ENCODE measurements around the gene ZNF644.
"Not testable (repeated sequence)": the region's sequence is repeated elsewhere in the genome, so short reads cannot be mapped to it uniquely, and the experiment has no call there.

Gene ZNF644

DNA sequence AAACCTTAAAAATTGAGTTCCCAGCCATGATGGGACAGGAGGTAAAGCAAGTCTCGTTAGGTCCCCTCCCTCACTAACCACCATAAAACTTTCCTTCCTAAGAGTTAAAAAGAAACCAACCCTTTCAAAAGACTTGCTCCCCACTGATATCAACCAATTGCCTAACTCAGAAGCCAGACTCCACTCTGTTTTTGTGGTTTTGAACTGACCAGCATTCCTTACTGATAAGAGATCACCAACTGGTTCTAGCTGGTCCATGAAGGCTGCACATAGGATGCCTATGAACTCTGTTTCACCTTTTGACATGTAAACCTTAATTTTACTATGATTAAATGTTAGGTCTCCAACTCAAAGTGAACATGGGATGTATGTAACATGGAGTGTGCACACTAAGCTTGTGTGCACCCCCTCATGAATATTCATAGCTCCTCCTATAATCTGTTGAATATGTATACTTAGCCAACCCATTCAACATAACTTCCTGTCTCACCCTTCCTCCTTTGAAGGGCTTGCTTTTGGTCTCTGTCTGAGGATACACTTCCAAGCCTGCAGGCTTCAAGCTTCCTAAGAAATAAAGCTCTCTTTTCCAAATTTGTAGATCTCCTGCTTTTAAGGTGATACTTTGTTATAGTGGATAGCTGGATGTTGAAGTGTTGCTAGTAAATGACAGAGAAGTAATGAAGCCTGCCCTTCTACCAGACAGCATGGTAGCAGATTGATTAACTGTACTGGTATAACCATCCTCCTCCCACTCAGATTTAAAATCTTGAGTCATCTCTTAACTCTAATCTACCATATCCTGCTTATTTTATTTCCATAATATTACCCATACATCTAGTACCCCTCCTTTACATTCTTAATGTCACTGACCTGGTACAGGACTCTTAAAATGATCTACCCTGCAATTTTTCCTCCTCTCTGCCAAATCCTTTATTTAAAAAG lies 95.6 kb downstream of the ZNF644 start:
- DNase-seq (ENCODE audit: low spot score) = no peak

DNA sequence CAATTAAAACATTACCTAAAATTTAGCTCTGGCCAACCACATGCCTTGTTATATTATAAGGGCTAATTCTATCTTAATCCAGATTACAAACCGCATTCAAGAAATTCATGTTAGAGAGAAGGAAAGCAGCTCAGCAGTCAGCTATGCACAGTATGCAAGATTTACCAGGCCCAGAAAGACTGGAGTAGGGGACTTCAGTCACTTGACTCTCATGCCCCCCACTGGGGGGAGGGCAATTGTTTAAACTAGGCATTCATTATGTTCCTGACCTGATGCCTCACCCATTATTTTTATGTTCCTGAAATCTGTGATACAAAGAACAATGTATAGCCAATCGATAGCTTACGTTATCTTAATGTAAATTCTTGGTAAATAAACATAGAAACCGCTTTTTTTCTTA lies 96.9 kb downstream of the ZNF644 start:
- no peak for DNase-seq (ENCODE audit: low spot score)

DNA sequence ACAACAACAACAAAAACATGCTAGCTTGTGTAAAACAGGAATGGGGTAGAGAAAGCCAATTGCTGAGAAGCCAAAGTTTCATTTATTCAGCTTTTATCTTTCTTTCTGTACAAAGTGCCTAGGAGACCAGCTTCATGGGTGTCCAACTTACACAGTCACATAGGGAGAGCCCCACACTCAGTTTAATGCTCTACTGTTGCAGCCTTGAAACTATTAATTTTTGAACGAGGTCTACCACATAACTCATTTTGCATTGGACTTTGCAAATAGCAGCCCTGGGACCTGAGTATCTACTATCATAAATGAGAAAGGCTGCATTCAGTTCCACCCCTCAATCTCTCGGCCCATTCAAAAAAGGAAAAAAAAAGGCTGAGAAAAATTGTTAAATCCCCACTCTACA lies 98.8 kb downstream of the ZNF644 start:
- DNase-seq (ENCODE audit: low spot score) = no peak

DNA sequence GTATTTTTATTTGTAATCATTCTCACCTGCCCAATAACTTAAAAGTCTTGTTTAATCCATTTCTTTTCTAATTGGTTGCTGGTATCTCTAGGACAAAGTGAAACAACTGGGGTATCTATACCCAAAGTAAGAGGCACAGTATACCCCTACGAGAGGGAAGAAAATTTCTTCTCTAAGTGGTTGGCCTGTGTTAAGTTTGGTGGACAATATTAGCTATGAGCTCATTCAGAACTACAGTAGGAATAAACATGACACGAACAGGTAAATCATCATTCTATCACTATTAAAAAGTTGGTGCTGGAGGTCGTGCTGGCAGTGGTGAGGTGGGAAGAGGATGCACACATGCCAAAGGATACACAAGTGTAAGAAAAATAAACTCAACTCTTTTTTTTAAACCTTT lies 99.6 kb downstream of the ZNF644 start:
- no peak for DNase-seq (ENCODE audit: low spot score)

DNA sequence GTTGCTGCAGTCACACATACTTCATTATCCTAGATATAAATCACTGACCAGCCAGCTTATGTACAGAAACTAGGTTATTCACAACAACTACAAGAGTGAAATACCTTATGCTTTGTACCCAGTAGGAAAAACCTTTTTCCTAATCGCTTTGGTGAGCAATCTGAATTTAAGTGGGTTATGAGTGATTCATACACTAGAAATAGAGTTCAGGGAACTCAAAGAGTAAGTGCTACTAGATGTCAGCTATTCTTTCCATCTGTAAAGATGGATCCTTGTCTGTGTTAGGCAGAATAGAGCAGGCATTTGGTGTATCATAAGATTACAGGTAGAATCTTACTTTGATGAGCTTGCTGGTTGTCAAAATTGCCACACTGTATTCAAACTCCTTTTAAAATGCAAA lies 101.9 kb downstream of the ZNF644 start:
- DNase-seq (ENCODE audit: low spot score) = no peak

DNA sequence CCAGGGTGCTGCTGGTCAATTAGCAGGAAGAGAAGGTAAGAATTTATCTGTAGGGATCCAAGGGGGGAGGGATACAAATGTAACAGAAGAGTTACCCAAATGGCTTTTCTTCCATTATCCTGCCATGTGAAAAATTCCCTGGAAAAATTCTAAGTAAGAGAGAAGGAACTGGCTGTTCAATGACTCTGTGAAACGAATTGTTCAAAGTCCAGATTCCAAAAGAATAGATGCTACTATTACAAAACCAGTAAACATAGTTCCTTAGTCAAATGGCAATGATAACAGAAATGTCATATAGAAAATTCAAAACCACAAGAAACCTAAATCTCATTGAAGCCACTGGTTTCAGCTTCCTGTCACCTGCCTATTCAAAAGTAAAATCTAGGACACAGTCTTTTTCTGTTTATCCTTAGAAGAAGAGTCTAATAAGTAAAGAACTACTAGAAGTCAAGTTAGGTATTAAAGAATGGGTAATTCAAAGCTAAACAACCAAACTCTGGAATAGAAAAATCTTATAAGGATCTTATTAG lies 102.6 kb downstream of the ZNF644 start:
- DNase-seq (ENCODE audit: low spot score) = no peak

DNA sequence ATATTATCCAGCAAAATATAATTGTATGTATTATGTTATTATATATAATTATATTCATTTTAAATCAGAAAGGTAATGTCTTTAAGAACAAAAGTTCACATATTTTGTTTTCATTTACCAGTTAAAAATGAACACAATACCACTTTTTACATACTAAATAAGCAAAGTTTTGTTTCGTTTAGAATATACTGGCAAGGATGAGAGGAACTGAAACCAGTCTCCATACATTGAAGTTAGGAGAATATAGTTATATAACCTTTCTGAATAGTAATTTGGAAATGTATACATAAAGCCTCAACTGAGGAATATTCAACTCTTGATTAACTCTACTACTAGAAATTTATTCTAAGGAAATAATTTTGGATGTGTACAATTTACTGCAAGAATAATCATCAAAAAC lies 110.5 kb downstream of the ZNF644 start:
- DNase-seq (ENCODE audit: low spot score) = no peak

DNA sequence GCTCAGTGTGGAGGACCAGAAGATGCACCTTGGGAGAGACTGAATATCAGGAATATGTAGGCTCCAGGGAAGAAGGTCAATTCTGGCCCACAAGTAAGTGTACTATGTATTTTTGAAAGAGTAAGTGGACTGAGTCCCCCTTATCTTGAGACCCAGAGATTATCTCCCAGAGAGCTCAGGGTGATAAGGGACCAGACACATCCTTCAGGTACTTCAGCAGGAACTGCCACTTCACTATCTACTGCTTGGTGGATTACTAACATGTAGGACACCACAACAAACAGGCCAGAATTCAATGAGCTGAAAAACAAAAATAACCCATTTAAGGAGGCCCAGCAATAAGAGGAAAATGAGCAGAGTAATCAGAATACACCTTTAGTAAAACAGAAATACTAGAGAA lies 119.2 kb downstream of the ZNF644 start:
- DNase-seq (ENCODE audit: low spot score) = no peak

DNA sequence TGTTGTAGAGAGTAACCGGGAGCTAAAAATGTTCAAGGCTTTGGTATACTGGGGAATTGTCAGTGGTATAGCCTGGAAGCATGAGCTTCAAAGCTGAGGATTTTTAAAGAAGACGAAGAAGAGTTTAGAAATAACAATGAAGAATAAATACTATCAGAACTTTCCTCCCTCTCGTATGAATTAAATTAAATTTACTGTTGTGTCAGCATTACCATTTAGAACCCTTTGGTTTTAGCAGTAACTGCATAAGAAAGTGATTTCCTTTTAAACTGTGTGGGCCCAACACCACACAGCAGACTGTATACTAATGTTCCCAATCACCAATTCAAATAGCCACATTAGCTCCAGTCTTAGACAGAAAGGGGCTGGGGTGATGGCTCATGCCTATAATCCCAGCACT lies 122.6 kb downstream of the ZNF644 start:
- no peak for DNase-seq (ENCODE audit: low spot score)

DNA sequence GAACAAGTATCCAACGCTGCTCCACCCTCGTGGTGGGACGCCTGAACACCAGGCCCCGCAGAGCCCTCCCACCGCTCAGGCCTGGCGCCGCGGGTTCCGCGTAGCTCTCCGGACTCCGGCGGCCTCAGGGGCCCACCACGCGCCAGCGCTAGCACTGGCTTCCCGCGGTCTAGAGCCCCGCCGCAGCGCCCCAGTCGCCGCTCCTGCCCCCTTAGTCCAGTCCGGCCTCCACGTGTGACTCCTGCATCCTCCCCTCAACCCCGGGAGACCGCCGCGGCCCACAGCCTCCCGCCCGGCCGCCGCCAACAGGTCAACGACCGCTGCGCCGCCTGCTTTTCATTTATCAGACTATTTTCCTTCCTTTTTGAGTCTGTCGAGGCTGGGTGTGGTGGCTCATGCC lies 128.2 kb downstream of the ZNF644 start:
- not testable (repeated sequence) for DNase-seq (ENCODE audit: low spot score)

DNA sequence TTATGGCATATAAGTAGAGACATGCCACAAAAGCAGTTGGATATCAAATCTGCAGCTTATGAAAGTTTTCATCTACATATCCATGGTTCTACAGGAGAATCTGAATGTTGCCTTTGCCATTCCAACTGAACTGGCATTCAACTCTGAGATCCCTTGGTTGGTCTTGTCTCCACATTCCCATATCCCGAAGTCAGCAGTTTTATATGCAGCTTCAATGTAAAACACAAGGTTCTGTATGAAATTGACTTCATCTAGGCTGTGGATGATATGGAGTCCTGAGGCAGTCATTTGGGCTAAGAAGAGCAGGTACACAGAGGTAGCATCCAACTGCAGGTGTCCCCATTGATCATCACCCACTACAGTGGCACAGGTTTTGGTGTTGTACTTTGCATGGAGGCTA lies 129.0 kb downstream of the ZNF644 start:
- not testable (repeated sequence) for DNase-seq (ENCODE audit: low spot score)

DNA sequence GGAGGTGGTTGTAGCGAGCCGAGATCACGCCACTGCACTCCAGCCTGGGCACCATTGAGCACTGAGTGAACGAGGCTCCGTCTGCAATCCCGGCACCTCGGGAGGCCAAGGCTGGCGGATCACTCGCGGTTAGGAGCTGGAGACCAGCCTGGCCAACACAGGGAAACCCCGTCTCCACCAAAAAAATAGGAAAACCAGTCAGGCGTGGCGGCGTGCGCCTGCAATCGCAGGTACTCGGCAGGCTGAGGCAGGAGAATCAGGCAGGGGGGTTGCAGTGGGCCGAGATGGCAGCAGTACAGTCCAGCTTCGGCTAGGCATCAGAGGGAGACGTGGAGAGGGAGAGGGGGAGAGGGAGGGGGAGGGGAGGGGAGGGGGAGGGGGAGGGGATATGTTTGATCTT lies 129.6 kb downstream of the ZNF644 start:
- not testable (repeated sequence) for DNase-seq (ENCODE audit: low spot score)

DNA sequence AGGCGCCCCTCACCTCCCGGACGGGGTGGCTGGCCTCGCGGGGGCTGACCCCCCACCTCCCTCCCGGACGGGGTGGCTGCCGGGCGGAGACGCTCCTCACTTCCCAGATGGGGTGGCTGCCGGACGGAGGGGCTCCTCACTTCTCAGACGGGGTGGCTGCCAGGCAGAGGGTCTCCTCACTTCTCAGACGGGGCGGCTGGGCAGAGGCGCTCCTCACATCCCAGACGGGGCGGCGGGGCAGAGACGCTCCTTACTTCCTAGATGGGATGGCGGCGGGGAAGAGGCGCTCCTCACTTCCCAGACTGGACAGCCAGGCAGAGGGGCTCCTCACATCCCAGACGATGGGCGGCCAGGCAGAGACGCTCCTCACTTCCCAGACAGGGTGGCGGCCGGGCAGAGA lies 130.1 kb downstream of the ZNF644 start:
- DNase-seq (ENCODE audit: low spot score) = not testable (repeated sequence)

DNA sequence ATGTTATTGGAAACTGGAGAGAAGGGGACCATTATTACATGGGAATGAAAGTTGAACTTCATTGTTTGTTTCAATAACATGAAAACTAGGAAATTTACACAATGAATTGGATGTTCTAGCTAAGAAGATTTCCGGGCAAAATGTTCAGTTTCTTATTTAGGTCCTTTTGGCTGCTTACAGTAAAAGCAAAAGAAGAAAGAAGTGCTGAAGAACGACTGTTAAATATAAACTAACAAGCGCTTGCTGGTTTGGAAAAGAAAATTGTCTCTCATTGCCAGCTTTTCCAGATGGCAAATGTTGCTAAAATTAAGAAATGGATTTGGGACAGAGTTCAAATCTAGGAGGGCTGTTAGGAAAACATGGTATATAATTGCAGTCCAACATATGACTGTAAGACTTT lies 139.6 kb downstream of the ZNF644 start:
- DNase-seq (ENCODE audit: low spot score) = no peak

DNA sequence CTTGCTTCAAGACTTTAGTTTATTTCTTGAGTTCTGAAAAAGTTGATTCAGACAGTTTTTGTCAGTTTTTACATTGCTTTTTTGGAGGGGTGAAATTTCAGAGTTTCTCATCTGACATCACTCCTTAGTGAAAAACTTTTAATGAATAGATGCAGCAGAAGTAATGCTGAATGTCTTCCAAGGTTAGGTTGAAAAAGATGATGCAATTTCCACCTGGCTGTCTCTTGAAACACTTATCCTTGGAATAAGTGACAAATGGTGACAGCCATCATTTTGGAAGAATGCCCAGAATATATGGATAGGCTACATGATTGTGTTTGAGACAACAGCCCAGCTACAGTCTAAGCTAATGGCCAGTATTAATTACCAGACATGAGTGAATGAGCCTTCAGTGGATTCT lies 140.8 kb downstream of the ZNF644 start:
- no peak for DNase-seq (ENCODE audit: low spot score)

DNA sequence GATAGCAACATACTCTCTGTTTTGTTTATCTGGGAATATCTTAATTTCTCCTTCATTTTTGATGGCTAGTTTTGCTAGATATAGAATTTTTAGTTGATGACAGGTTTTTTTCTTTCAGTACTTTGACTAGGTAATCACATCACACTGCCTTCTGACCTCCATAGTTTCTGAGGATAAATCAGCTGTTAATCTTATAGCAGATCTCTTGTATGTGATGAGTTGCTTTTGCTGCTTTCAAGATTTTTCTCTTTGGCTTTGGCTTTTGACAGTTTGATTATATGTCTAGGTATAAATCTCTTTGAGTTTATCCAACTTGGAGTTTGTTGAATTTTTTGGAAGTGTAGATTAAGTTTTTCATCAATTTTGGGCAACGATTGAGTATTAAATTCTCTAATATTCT lies 142.6 kb downstream of the ZNF644 start:
- DNase-seq (ENCODE audit: low spot score) = no peak

DNA sequence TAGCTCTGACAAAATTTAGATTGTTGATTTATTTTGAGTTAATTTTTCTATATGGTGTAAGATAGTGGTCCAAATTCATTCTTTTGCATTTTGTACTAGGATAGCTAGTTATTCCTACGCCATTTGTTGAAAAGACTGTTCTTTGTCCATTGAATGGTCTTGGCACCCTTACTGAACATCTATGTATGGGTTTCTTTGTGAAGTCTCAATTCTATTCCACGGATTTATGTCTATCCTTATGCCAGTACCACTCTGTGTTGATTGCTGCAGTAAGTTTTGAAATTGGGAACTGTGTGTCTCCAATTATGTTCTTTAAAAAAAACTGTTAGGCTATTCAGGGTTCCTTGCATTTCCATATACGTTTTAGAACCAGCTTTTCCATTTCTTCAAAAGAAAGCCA lies 145.7 kb downstream of the ZNF644 start:
- no peak for DNase-seq (ENCODE audit: low spot score)
